Osteocyte (in vitro differentiated cells): ENCODE measurements around the gene P2RY12. TPM values are rescaled to one million over a fixed set of nuclear protein-coding genes. Genes with fewer than 3 reads are reported as not detected.

Experiments used
- DNase-seq: peaks from one replicate; pipeline ENCODE4 v3.0.0; 2021; ENCODE audit warnings: mixed read lengths; ENCODE audit not compliant: unreplicated experiment; ENCODE audit errors: extremely low spot score
- H3K27ac Mint-ChIP-seq: one replicate; pipeline ENCODE4 v1.8.0; 2021; ENCODE audit warnings: mild to moderate bottlenecking, mixed read lengths; ENCODE audit not compliant: unreplicated experiment
- H3K27me3 Mint-ChIP-seq: one replicate; pipeline ENCODE4 v1.8.0; 2021; ENCODE audit warnings: mixed read lengths; ENCODE audit not compliant: unreplicated experiment
- H3K36me3 Mint-ChIP-seq: one replicate; pipeline ENCODE4 v1.8.0; 2021; ENCODE audit warnings: mixed read lengths; ENCODE audit not compliant: unreplicated experiment
- H3K4me1 Mint-ChIP-seq: one replicate; pipeline ENCODE4 v1.8.0; 2021; ENCODE audit warnings: mixed read lengths; ENCODE audit not compliant: unreplicated experiment
- H3K4me3 Mint-ChIP-seq: one replicate; pipeline ENCODE4 v1.8.0; 2021; ENCODE audit warnings: mild to moderate bottlenecking, moderate library complexity, mixed read lengths; ENCODE audit not compliant: unreplicated experiment
- H3K9me3 Mint-ChIP-seq: one replicate; pipeline ENCODE4 v1.8.0; 2021; ENCODE audit warnings: mixed read lengths; ENCODE audit not compliant: unreplicated experiment
- total RNA-seq: library from RNA; stranded (reverse); gene quantifications from 2 replicates; pipeline ENCODE4 v1.2.1, GENCODE V29; 2021
- TF ChIP-seq, protein P1 (sequence below): fragments of 200-600 bp; sonication (generic); IDR thresholded peaks from 2 replicates; pipeline ENCODE4 v1.5.0; 2021; ENCODE audit warnings: antibody characterized with exemption, mild to moderate bottlenecking, moderate library complexity

The P2RY12 gene
- total RNA-seq, 1 donor from 2014 or later = not detected

DNA sequence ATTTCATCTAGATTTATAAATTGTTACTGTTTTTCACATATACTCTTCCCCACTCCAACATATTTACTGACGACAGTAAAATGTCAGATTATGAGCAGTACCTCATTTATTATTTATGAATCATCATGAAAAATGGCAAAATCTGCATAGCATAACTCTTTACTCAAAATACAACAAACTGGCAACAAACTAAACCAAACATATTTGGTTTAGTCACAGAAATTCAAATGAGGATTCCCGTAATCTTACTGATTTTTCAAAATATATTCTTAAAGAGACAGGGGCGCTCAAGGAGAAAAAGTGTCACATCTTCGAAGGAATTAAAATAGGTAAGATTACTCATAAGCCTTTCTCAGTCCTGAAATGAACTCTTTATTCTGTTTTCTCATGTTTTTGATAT is 64.9 kb downstream of the P2RY12 start:
- no peak for DNase-seq
- no peaks in the 10 kb centered on the region for H3K36me3 Mint-ChIP-seq
- H3K27me3 Mint-ChIP-seq = no peaks in the 10 kb centered on the region
- H3K4me3 Mint-ChIP-seq = no peak overlapping the region
- H3K4me1 Mint-ChIP-seq = peaks cover 8% of the 10 kb centered on the region
- no peak overlapping the region for H3K27ac Mint-ChIP-seq
- H3K9me3 Mint-ChIP-seq = peaks cover 9% of the 10 kb centered on the region
- TF ChIP-seq, protein P1, sequence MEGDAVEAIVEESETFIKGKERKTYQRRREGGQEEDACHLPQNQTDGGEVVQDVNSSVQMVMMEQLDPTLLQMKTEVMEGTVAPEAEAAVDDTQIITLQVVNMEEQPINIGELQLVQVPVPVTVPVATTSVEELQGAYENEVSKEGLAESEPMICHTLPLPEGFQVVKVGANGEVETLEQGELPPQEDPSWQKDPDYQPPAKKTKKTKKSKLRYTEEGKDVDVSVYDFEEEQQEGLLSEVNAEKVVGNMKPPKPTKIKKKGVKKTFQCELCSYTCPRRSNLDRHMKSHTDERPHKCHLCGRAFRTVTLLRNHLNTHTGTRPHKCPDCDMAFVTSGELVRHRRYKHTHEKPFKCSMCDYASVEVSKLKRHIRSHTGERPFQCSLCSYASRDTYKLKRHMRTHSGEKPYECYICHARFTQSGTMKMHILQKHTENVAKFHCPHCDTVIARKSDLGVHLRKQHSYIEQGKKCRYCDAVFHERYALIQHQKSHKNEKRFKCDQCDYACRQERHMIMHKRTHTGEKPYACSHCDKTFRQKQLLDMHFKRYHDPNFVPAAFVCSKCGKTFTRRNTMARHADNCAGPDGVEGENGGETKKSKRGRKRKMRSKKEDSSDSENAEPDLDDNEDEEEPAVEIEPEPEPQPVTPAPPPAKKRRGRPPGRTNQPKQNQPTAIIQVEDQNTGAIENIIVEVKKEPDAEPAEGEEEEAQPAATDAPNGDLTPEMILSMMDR = no peak

DNA sequence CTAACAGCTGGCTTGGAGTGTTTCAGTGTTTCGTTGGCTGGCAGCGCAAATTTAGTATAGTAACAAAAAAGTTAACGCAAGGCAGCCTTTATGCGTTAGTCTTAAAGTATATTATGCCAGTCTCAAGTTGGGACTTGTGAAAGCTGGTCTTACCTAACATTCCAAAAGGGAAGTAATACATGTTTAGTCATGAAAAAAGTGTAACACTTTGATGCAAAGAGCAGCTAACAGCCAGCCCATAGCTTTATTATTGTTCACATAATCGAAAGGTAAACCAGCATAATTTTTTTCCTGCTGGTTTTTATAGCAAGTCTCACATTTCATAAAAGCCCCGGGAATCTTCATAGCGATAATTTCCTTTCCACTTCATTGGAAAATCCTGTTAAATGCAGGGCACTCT is 65.6 kb downstream of the P2RY12 start:
- Mint-ChIP-seq H3K9me3 (peaks cover 9% of the 10 kb centered on the region), H3K4me1 (peaks cover 8% of the 10 kb centered on the region), H3K27ac (no peak overlapping the region), H3K36me3 (no peaks in the 10 kb centered on the region), H3K4me3 (no peak overlapping the region), H3K27me3 (no peaks in the 10 kb centered on the region)
- TF ChIP-seq, protein P1 = no peak
- DNase-seq = no peak

DNA sequence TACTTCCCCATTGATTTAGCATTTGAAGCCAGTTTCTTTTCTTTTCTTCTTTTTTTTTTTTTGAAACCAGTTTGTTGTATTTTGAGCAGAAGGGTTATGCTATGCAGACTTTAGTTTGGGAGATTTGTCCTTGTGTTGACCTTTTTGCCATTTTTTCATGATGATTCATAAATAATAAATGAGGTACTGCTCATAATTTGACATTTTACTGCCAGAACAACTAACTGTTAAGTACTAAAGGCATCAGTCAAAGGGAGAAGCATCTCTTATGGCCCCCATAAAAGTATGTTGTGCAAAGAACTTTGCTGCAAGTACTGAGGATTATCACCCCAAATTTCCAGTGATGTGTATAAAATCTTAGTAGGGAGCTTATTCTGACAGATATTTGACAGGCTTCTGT is 66.2 kb downstream of the P2RY12 start:
- Mint-ChIP-seq H3K27ac (no peak overlapping the region), H3K4me1 (peaks cover 8% of the 10 kb centered on the region), H3K4me3 (no peak overlapping the region), H3K27me3 (no peaks in the 10 kb centered on the region), H3K36me3 (no peaks in the 10 kb centered on the region), H3K9me3 (peaks cover 9% of the 10 kb centered on the region)
- TF ChIP-seq, protein P1 = no peak
- DNase-seq = no peak

DNA sequence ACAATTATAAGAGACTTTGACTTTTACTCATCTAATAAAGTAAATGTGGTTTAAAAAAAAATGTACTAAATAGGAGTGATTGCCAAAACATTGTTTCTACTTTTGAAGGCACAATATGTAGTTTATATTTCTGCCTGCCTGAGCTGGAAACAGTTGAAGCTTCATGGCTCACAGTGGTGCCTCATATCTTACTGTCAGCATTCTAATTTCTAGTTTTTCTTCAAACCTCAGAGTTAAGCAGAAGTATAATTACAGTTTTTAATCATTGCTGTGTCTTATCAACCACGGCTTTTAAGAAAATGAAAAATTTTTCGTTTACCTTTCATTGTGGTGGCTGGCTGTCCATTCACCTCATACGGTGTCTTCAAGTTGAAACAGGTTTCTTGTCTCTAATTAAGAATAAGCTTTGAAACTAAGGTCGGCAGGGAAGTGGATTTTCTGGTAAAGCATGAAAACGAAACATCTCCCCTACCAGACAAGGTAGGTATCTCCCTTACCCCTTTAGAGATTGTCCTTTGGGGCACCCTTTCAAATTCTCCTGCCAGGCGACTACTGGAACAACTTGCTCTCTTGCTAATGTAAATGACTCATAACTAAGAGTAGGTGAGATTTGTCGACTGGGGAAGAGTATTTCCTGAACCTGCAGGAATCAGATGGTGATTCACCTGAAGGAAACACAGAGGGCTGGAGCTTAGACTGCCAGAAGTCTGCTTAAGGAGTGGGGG is 68.1 kb downstream of the P2RY12 start, which contains the start of gene GPR87:
TSS of gene GPR87 (minus strand) at position 554 of the 725 bp plus-strand sequence. CDS start 16,720 bp downstream, outside the sequence.
- Mint-ChIP-seq H3K9me3 (peaks cover 9% of the 10 kb centered on the region), H3K4me1 (peaks cover 8% of the 10 kb centered on the region), H3K36me3 (no peaks in the 10 kb centered on the region)

DNA sequence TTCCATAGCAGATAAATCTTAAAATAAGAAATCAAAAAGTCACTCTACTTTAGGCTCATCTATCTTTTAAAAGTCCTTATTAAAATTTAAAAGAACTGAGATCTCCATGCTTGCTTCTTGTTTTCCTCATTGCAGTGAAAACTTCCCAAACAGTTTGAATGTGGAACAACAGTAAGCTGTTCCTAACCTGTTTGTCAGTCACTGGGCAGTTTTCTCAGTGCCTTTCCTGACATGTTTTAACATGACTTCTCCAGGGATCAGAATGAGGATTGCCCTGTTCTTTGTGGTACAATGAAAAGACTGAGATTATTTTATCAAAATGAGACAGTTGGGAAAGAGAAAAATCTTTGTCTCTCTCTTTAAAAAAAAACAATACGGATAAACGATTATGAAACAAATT is 68.7 kb downstream of the P2RY12 start:
- H3K27me3 Mint-ChIP-seq = no peaks in the 10 kb centered on the region
- no peak for DNase-seq

More for the DNA sequence above, 68.1 kb downstream of the P2RY12 start, which contains the start of gene GPR87:
- no peak within 1 kb of the TSS for H3K4me3 Mint-ChIP-seq
- no peak within 1 kb of the TSS for H3K27ac Mint-ChIP-seq
- TF ChIP-seq, protein P1 = no peak
- no peak for DNase-seq
- H3K27me3 Mint-ChIP-seq = no peaks in the 10 kb centered on the region

More for the DNA sequence above, 68.7 kb downstream of the P2RY12 start:
- no peak overlapping the region for H3K4me3 Mint-ChIP-seq
- H3K27ac Mint-ChIP-seq = no peak overlapping the region
- peaks cover 8% of the 10 kb centered on the region for H3K4me1 Mint-ChIP-seq
- no peaks in the 10 kb centered on the region for H3K36me3 Mint-ChIP-seq
- TF ChIP-seq, protein P1 = no peak
- H3K9me3 Mint-ChIP-seq = peaks cover 9% of the 10 kb centered on the region
